CD4-positive, alpha-beta T cell (primary cell): ENCODE measurements around the gene COL23A1. TPM values are rescaled to one million over a fixed set of nuclear protein-coding genes. Genes with fewer than 3 reads are reported as not detected.
A peak's percentile ranks its signal among the peaks of the same experiment; 100 is the strongest.

Experiments used
- ATAC-seq: fragments of 200-7000 bp; cut with Tn5 transposase; one replicate; pipeline ENCODE4 v1.10.0; 2022; ENCODE audit warnings: mild to moderate bottlenecking; ENCODE audit not compliant: poor library complexity
- CTCF ChIA-PET: fragments of 350-600 bp; sonication (Branson Sonifier 250); formaldehyde crosslinking; loops from one replicate; lab custom pipeline; 2021; ENCODE audit warnings: antibody characterized with exemption, inconsistent platforms; lab: Charles Lee
- POLR2A ChIA-PET: fragments of 350-600 bp; sonication (Branson Sonifier 250); formaldehyde crosslinking; loops from one replicate; lab custom pipeline; 2021; ENCODE audit warnings: antibody characterized with exemption, inconsistent platforms; lab: Charles Lee
- DNase-seq, 14 experiments: peaks; one replicate each; pipeline ENCODE4 v3.0.0-alpha.2; 2013 to 2020; ENCODE audit warnings: mixed read lengths in 2 of 14
- H3K27ac ChIP-seq, 2 donors: one replicate each; pipeline versions ENCODE4 v1.5.1 to v1.7.0; 2013; ENCODE audit warnings: low read length in 2 of 2, low read depth in 1 of 2, mild to moderate bottlenecking in 1 of 2
- H3K27me3 ChIP-seq, 2 experiments: 1 replicate in 1 of 2; 2 replicates in 1 of 2; pipeline versions ENCODE4 v1.6.1 to v1.7.0; 2013; ENCODE audit warnings: low read length in 2 of 2, control low read depth in 1 of 2, mild to moderate bottlenecking in 1 of 2, moderate library complexity in 1 of 2; ENCODE audit not compliant: insufficient read depth in 2 of 2, control insufficient read depth in 1 of 2
- H3K36me3 ChIP-seq: one replicate; pipeline ENCODE4 v1.6.1; 2013; ENCODE audit warnings: low read length, control low read depth; ENCODE audit not compliant: insufficient read depth
- H3K4me1 ChIP-seq: one replicate; pipeline ENCODE4 v1.6.1; 2013; ENCODE audit warnings: low read length, control low read depth; ENCODE audit not compliant: insufficient read depth
- H3K4me3 ChIP-seq: one replicate; pipeline ENCODE4 v1.5.1; 2013; ENCODE audit warnings: mild to moderate bottlenecking, low read length, moderate library complexity
- H3K9me3 ChIP-seq, 2 experiments: 1 replicate in 1 of 2; 2 replicates in 1 of 2; pipeline versions ENCODE4 v1.6.1 to v1.7.0; 2013; ENCODE audit warnings: low read length in 2 of 2, mild to moderate bottlenecking in 2 of 2, control low read depth in 1 of 2, moderate library complexity in 1 of 2; ENCODE audit not compliant: control insufficient read depth in 1 of 2, insufficient read depth in 1 of 2
- H3K27ac Mint-ChIP-seq: one replicate; pipeline ENCODE4 v1.8.0; 2020; ENCODE audit warnings: mixed read lengths
- H3K27me3 Mint-ChIP-seq: one replicate; pipeline ENCODE4 v1.8.0; 2021; ENCODE audit warnings: mixed read lengths
- H3K36me3 Mint-ChIP-seq: one replicate; pipeline ENCODE4 v1.8.0; 2021; ENCODE audit warnings: low read depth, mixed read lengths
- H3K4me1 Mint-ChIP-seq: one replicate; pipeline ENCODE4 v1.8.0; 2021; ENCODE audit warnings: low read depth, mixed read lengths
- H3K4me3 Mint-ChIP-seq: one replicate; pipeline ENCODE4 v1.8.0; 2020; ENCODE audit warnings: mild to moderate bottlenecking, mixed read lengths
- H3K9me3 Mint-ChIP-seq: one replicate; pipeline ENCODE4 v1.8.0; 2020; ENCODE audit warnings: mixed read lengths
- CTCF ChIP-seq: fragments of 200-600 bp; IDR thresholded peaks from one replicate; pipeline ENCODE4 v1.8.0; 2022; ENCODE audit warnings: antibody characterized with exemption, mild to moderate bottlenecking
- intact Hi-C, 2 experiments: fragments of 100-400 bp; cut with DNase I in 1 of 2; cut with micrococcal nuclease in 1 of 2; formaldehyde crosslinking; loops; one replicate each; pipeline versions ENCODE4 v1.15.1 to v1.9.0; 2023 to 2025; cut with DNase I, micrococcal nuclease
- total RNA-seq, 174 experiments: library from RNA in 2 of 174; stranded (reverse) in 2 of 174; gene quantifications; one replicate each; pipeline ENCODE4 v1.2.3 and lab custom pipeline; 2021 to 2026

COL23A1 gene
- total RNA-seq, 2 experiments from 2014 or later = not detected

GRCh38 chr5:178439493-178440180, 150.6 kb downstream of the COL23A1 start:
- peaks cover 0 to 9% of the 10 kb centered on the region in 2 experiments for H3K27me3 ChIP-seq
- ChIA-PET CTCF (no interaction called here), POLR2A (no interaction called here)
- no peak overlapping the region for H3K27ac ChIP-seq
- H3K36me3 ChIP-seq = no peaks in the 10 kb centered on the region
- no peak overlapping the region for H3K4me3 ChIP-seq
- no peak for ATAC-seq
- TF ChIP-seq CTCF = no peak
- Mint-ChIP-seq H3K4me1 (no peaks in the 10 kb centered on the region), H3K27me3 (peaks cover 9% of the 10 kb centered on the region), H3K36me3 (no peaks in the 10 kb centered on the region), H3K4me3 (no peak overlapping the region), H3K27ac (no peak overlapping the region), H3K9me3 (no peaks in the 10 kb centered on the region)
- H3K4me1 ChIP-seq = peaks cover 8% of the 10 kb centered on the region
- H3K9me3 ChIP-seq = peaks cover 0 to 5% of the 10 kb centered on the region in 2 experiments
- DNase-seq = no peak
- intact Hi-C loops = no loop called here

GRCh38 chr5:178438796-178439195, 151.4 kb downstream of the COL23A1 start:
- H3K4me3 Mint-ChIP-seq = no peak overlapping the region
- H3K27me3 Mint-ChIP-seq = peaks cover 5% of the 10 kb centered on the region

GRCh38 chr5:178437386-178438075, 152.7 kb downstream of the COL23A1 start:
- CTCF ChIA-PET = no interaction called here
- Mint-ChIP-seq H3K27me3 (no peaks in the 10 kb centered on the region), H3K4me1 (no peaks in the 10 kb centered on the region), H3K36me3 (no peaks in the 10 kb centered on the region), H3K27ac (no peak overlapping the region), H3K9me3 (no peaks in the 10 kb centered on the region), H3K4me3 (no peak overlapping the region)
- Histone ChIP-seq H3K27me3 (peaks cover 0 to 7% of the 10 kb centered on the region in 2 experiments), H3K36me3 (no peaks in the 10 kb centered on the region), H3K4me3 (no peak overlapping the region), H3K9me3 (peaks cover 0 to 2% of the 10 kb centered on the region in 2 experiments), H3K4me1 (peaks cover 2% of the 10 kb centered on the region), H3K27ac (no peak overlapping the region)
- TF ChIP-seq CTCF = no peak
- intact Hi-C loops = no loop called here
- no peak for DNase-seq
- ATAC-seq = no peak
- POLR2A ChIA-PET = no interaction called here

More at GRCh38 chr5:178438796-178439195, 151.4 kb downstream of the COL23A1 start:
- H3K27ac ChIP-seq = no peak overlapping the region
- H3K9me3 ChIP-seq = peaks cover 0 to 5% of the 10 kb centered on the region in 2 experiments
- Mint-ChIP-seq H3K27ac (no peak overlapping the region), H3K36me3 (no peaks in the 10 kb centered on the region), H3K9me3 (no peaks in the 10 kb centered on the region), H3K4me1 (no peaks in the 10 kb centered on the region)
- H3K4me3 ChIP-seq = no peak overlapping the region
- H3K4me1 ChIP-seq = peaks cover 8% of the 10 kb centered on the region
- DNase-seq (peak in 1 of 14 experiments; percentile 22), ATAC-seq (no peak)
- no peaks in the 10 kb centered on the region for H3K36me3 ChIP-seq
- POLR2A ChIA-PET = no interaction called here
- intact Hi-C loops = no loop called here
- H3K27me3 ChIP-seq = peaks cover 0 to 7% of the 10 kb centered on the region in 2 experiments
- CTCF ChIA-PET = no interaction called here
- TF ChIP-seq CTCF = no peak
